ENCODE data around the gene BABAM2.

GRCh38 chr2:28178946-28179345, 288.4 kb downstream of the BABAM2 start:
- TF ChIP-seq CTCF (IDR thresholded peaks at IDR 0.05; ENCODE audit: low read length) (no peak), EZH2phosphoT487 (IDR thresholded peaks at IDR 0.05; ENCODE audit: low read length) (no peak)
